HG03460 (cell line): ENCODE measurements around the gene PRDM9.
"Not testable (repeated sequence)": the region's sequence is repeated elsewhere in the genome, so short reads cannot be mapped to it uniquely, and the experiment has no call there.

Experiments used
- ATAC-seq: cut with Tn5 transposase; IDR thresholded peaks from one replicate; pipeline ENCODE4 v1.9.1; 2021; ENCODE audit not compliant: unreplicated experiment

The PRDM9 gene

GRCh38 chr5:23527216-23527920 is 20.0 kb downstream of the PRDM9 start:
- ATAC-seq: not testable (repeated sequence)

- ATAC-seq: no peak
These were observed 21.3 kb downstream of the PRDM9 start for GRCh38 chr5:23528677-23529076.

GRCh38 chr5:23530571-23530970 is 23.2 kb downstream of the PRDM9 start:
- ATAC-seq: no peak

- no peak for ATAC-seq
These were observed 63.6 kb downstream of the PRDM9 start for GRCh38 chr5:23571059-23571458.
